C4-2B (cell line): ENCODE measurements around the gene TSPAN4.

Experiments used
- ZFX ChIP-seq: fragments of 450-650 bp; IDR thresholded peaks from 2 replicates; pipeline ENCODE4 v1.6.1; 2017
- TF ChIP-seq, protein P1 (sequence below): fragments of 450-650 bp; conservative IDR thresholded peaks from 2 replicates; pipeline ENCODE4 v1.5.1; 2017; ENCODE audit warnings: mild to moderate bottlenecking

DNA sequence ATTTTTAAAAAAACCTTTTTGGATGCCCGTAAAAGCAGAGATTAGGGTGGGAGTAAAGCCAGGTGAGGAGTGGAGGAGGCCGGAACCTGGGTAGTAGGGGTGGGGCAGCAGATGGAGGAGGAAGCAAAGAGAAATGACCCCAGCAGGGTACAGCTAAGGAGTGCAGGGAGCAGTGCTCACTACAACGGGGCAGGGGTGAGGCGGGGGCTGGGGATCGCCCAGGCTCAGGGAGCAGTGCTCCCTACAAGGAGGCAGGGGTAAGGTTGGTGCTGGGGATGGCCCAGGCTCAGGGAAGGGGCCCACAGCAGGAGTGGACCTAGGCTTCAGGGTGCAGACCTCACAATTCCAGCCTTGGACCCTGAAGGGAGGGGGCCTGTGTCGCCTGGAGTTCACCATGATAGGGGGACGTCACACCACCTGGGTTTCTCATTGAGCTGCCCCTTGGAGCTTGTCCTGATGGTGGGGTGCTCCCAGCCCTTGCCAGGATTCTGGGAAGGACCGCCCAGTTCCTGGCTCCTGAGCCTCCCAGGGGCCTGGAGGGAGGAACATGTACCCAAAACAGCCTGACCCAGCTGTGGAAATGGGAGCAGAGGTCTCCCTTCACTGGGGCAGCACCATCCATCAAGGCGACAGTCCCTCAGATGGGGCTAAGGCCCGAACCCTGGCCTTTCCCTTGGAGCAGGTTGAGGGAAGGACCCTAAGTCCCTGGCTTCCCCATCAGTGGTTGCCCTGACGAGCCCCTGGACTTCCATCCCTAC, 26.8 kb upstream of the TSPAN4 start:
- TF ChIP-seq, protein P1, sequence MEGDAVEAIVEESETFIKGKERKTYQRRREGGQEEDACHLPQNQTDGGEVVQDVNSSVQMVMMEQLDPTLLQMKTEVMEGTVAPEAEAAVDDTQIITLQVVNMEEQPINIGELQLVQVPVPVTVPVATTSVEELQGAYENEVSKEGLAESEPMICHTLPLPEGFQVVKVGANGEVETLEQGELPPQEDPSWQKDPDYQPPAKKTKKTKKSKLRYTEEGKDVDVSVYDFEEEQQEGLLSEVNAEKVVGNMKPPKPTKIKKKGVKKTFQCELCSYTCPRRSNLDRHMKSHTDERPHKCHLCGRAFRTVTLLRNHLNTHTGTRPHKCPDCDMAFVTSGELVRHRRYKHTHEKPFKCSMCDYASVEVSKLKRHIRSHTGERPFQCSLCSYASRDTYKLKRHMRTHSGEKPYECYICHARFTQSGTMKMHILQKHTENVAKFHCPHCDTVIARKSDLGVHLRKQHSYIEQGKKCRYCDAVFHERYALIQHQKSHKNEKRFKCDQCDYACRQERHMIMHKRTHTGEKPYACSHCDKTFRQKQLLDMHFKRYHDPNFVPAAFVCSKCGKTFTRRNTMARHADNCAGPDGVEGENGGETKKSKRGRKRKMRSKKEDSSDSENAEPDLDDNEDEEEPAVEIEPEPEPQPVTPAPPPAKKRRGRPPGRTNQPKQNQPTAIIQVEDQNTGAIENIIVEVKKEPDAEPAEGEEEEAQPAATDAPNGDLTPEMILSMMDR = no peak
- no peak for TF ChIP-seq ZFX
